GM12878 (cell line): ENCODE measurements around the gene CHN1. TPM values are rescaled to one million over a fixed set of nuclear protein-coding genes. Genes with fewer than 3 reads are reported as not detected.

Experiments used
- ATAC-seq: fragments of 200-7000 bp; cut with Tn5 transposase; 3 replicates; pipeline ENCODE4 v1.9.1; 2020; ENCODE audit warnings: mild to moderate bottlenecking, moderate library complexity
- BruUV-seq: library from RNA; stranded (reverse); fragments of 400-500 nt; replicated peaks from 2 replicates; lab custom pipeline; 2021; lab: Mats Ljungman, UMichigan
- CTCF ChIA-PET: fragments of 300-600 bp; sonication (Branson Sonifier 250); formaldehyde crosslinking; extraction: SDS; loops from one replicate; lab custom pipeline; 2021; ENCODE audit warnings: inconsistent platforms; lab: Yijun Ruan, JAX
- POLR2A ChIA-PET: fragments of 350-600 bp; formaldehyde crosslinking; extraction: SDS; loops from one replicate; lab custom pipeline; 2021; ENCODE audit warnings: inconsistent platforms; lab: Charles Lee
- RAD21 ChIA-PET: fragments of 300-600 bp; sonication (Branson Sonifier 250); formaldehyde crosslinking; loops from one replicate; lab custom pipeline; 2023; ENCODE audit warnings: antibody characterized with exemption; ENCODE audit not compliant: unreplicated experiment; lab: Charles Lee
- SMC1A ChIA-PET: fragments of 300-600 bp; sonication (Branson Sonifier 250); formaldehyde crosslinking; loops from one replicate; lab custom pipeline; 2023; ENCODE audit not compliant: unreplicated experiment, uncharacterized antibody; lab: Charles Lee
- DNase-seq: peaks from one replicate; pipeline ENCODE4 v3.0.0-alpha.2; 2011; ENCODE audit warnings: low read depth, low spot score
- FAIRE-seq: peaks from 3 replicates; lab custom pipeline; 2011; peaks lifted over from hg19 to GRCh38; lab: Jason Lieb, UNC
- H2AFZ ChIP-seq: 2 replicates; pipeline ENCODE4 v1.6.0; 2011; ENCODE audit warnings: low read depth, low read length, control low read depth; ENCODE audit not compliant: control insufficient read depth
- H3K27ac ChIP-seq: 2 replicates; pipeline ENCODE4 v1.5.1; 2011; ENCODE audit warnings: control low read depth; ENCODE audit not compliant: control insufficient read depth, insufficient read depth
- H3K27me3 ChIP-seq, 2 experiments: replicated peaks in 1 of 2; 2 replicates each; pipeline versions ENCODE4 v1.6.0 to v1.6.1; 2011; ENCODE audit warnings: low read length in 1 of 2; ENCODE audit not compliant: control insufficient read depth in 2 of 2, insufficient read depth in 2 of 2
- H3K36me3 ChIP-seq, 2 experiments: 2 replicates each; pipeline ENCODE4 v1.5.1; 2011; ENCODE audit warnings: low read length in 1 of 2; ENCODE audit not compliant: control insufficient read depth in 2 of 2, insufficient read depth in 2 of 2
- H3K4me1 ChIP-seq: 2 replicates; pipeline ENCODE4 v1.6.1; 2011; ENCODE audit warnings: mild to moderate bottlenecking, low read length, moderate library complexity, mixed read lengths; ENCODE audit not compliant: control insufficient read depth, insufficient read depth
- H3K4me2 ChIP-seq: 2 replicates; pipeline ENCODE4 v1.6.0; 2011; ENCODE audit warnings: control low read depth; ENCODE audit not compliant: control insufficient read depth, insufficient read depth
- H3K4me3 ChIP-seq: fragments of 200-600 bp; sonication (generic); 2 replicates; pipeline ENCODE4 v1.5.1; 2016
- H3K79me2 ChIP-seq: 2 replicates; pipeline ENCODE4 v1.6.0; 2011; ENCODE audit warnings: low read length; ENCODE audit not compliant: control insufficient read depth, insufficient read depth
- H3K9ac ChIP-seq: 2 replicates; pipeline ENCODE4 v1.8.0; 2011; ENCODE audit warnings: low read length, control low read depth, mixed read lengths; ENCODE audit not compliant: control insufficient read depth, insufficient read depth
- H3K9me3 ChIP-seq: replicated peaks from 3 replicates; pipeline ENCODE4 v1.5.1; 2011; ENCODE audit warnings: mild to moderate bottlenecking, low read length; ENCODE audit not compliant: control insufficient read depth, insufficient read depth
- H4K20me1 ChIP-seq: 2 replicates; pipeline ENCODE4 v1.6.0; 2011; ENCODE audit not compliant: control insufficient read depth, insufficient read depth
- NFYA ChIP-seq: IDR thresholded peaks from 2 replicates; pipeline ENCODE4 v1.6.1; 2011; ENCODE audit warnings: low read depth, mild to moderate bottlenecking, low read length, improper control_type of control experiment, borderline replicate concordance
- RUNX3 ChIP-seq: IDR thresholded peaks from 2 replicates; pipeline ENCODE4 v1.6.1; 2012; ENCODE audit warnings: low read length, inconsistent platforms
- TCF3 ChIP-seq: IDR thresholded peaks from 2 replicates; pipeline ENCODE4 v1.6.1; 2012; ENCODE audit warnings: low read depth, mild to moderate bottlenecking, low read length, borderline replicate concordance; ENCODE audit not compliant: insufficient read depth
- USF2 ChIP-seq: IDR thresholded peaks from 2 replicates; pipeline ENCODE4 v1.6.1; 2011; ENCODE audit warnings: low read depth, low read length, improper control_type of control experiment, borderline replicate concordance
- WGBS: methylation state at CpG from one replicate; pipeline ENCODE4 v1.1.6; 2016; ENCODE audit warnings: low lambda C conversion rate; ENCODE audit not compliant: insufficient replicate concordance, insufficient coverage; ENCODE audit errors: missing lambda C conversion rate; 5-methylcytosine and 5-hydroxymethylcytosine counted together
- in situ Hi-C: fragments of 300-500 bp; cut with MboI; formaldehyde crosslinking; loops from 9 replicates; pipeline ENCODE4 v1.14.3; 2018; ENCODE audit warnings: mixed read lengths
- intact Hi-C: fragments of 100-400 bp; cut with micrococcal nuclease; formaldehyde crosslinking; loops from one replicate; pipeline ENCODE4 v1.14.2; 2022; ENCODE audit not compliant: unreplicated experiment
- polyA plus RNA-seq, 11 experiments: library from polyadenylated mRNA; depleted of rRNA in 4 of 11; unstranded in 6 of 11; stranded (reverse) in 5 of 11; fragments of >200 nt; fragmentation: Nextera tagmentation in 4 of 11; fragmentation: Illumina TruSeq in 1 of 11; extraction: Ambion mirVana in 4 of 11; extraction: Trizol in 1 of 11; gene quantifications; 1 replicate in 1 of 11; 2 replicates in 10 of 11; pipeline versions ENCODE4 v1.2.1 to v1.2.3, GENCODE V29; 2011 to 2016; ENCODE audit warnings: inconsistent platforms in 2 of 11, missing spikeins in 2 of 11, low read depth in 1 of 11
- total RNA-seq, 4 experiments: library from RNA; depleted of rRNA in 3 of 4; stranded (reverse); fragments of >200 nt in 3 of 4; fragmentation: Illumina TruSeq in 1 of 4; extraction: Trizol in 1 of 4; gene quantifications; 2 replicates each; pipeline versions ENCODE4 v1.2.1 to v1.2.3, GENCODE V29; 2013 to 2021
- TF ChIP-seq, protein P1 (sequence below): IDR thresholded peaks from 2 replicates; pipeline ENCODE4 v1.6.1; 2011; ENCODE audit warnings: mild to moderate bottlenecking, low read depth, low read length, moderate library complexity; ENCODE audit not compliant: insufficient replicate concordance

The CHN1 gene
- total and polyA plus RNA-seq, 10 of the 15 experiments (the other 5 are each of a cell fraction or from before 2014, with no cell fraction given), result 0.18 to 0.92 (median 0.53) TPM; not detected in 1

DNA sequence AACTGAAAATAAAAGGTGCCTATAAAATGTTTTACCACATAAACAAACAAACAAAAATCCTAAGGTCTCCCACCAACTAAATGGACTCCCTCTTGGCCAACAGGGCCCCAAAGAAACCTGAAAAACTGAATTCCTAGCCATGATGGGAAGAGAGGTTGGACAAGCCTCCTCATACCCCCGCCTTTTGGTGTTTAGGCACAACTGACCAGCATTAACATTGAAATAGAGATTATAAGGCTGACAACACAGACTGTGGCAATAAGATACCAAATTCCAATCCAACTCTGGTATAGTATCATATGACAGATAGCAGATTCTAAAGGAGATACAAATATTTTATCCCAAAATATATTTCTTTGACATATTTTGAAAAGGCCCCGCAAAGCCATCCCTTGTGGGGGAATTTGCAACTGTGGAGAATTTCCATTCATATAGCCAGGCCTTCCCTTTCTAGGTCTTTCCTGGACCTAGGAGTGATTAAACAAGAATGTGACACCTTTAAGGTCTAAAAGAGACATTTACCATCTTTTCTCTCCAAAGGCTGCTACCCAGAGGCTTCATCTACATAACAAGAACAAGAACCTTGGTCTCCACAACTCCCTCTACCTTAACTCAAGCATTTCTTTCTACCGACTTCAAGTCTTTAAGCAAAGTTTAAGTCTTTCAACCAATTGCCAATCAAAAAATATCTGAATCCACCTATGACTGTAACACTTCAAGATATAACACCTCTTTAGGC is 80.0 kb downstream of the CHN1 start:
- Histone ChIP-seq H3K9me3 (no peaks in the 10 kb centered on the region), H2AFZ (no peak overlapping the region), H3K4me2 (no peak overlapping the region), H3K4me1 (no peaks in the 10 kb centered on the region), H3K27me3 (no peaks in the 10 kb centered on the region), H3K4me3 (no peak overlapping the region), H3K79me2 (no peaks in the 10 kb centered on the region), H3K9ac (no peak overlapping the region), H3K27ac (no peak overlapping the region), H4K20me1 (no peaks in the 10 kb centered on the region), H3K36me3 (no peaks in the 10 kb centered on the region)
- ChIA-PET RAD21 (no interaction called here), CTCF (no interaction called here), POLR2A (no interaction called here), SMC1A (no interaction called here)
- in situ Hi-C loops, result no loop called here
- BruUV-seq, result no TSS peak
- WGBS, result 44% methylated on average over 3 of the region's 3 CpGs
- no peak for TF ChIP-seq TCF3
- TF ChIP-seq RUNX3, result no peak
- TF ChIP-seq USF2, result no peak
- no peak for TF ChIP-seq NFYA
- TF ChIP-seq, protein P1, sequence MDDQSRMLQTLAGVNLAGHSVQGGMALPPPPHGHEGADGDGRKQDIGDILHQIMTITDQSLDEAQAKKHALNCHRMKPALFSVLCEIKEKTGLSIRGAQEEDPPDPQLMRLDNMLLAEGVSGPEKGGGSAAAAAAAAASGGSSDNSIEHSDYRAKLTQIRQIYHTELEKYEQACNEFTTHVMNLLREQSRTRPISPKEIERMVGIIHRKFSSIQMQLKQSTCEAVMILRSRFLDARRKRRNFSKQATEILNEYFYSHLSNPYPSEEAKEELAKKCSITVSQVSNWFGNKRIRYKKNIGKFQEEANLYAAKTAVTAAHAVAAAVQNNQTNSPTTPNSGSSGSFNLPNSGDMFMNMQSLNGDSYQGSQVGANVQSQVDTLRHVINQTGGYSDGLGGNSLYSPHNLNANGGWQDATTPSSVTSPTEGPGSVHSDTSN, result no peak
- no peak for FAIRE-seq
- no peak for ATAC-seq
- intact Hi-C loops, result no loop called here
- no peak for DNase-seq
